ENCODE data around the gene RLN2. TPM values are rescaled to one million over a fixed set of nuclear protein-coding genes. Genes with fewer than 3 reads are reported as not detected.

The RLN2 gene
- total RNA-seq, 3 donors from 2014 or later (not counting 1 experiment from before 2014, with no cell fraction given) = 0.88 to 1.4 (median 0.94) TPM

- H3K27me3 ChIP-seq (ENCODE audit: control insufficient read depth, insufficient read depth, low read length) = no peaks in the 10 kb centered on the region
- DNase-seq (no peak), ATAC-seq (no peak)
- H3K4me3 ChIP-seq (ENCODE audit: low read length) = no peak overlapping the region
- H3K27me3 Mint-ChIP-seq (ENCODE audit: low read depth in 2 of 2) = no peaks in the 10 kb centered on the region
- H3K9me3 ChIP-seq (ENCODE audit: control insufficient read depth, insufficient read depth, low read length) = no peaks in the 10 kb centered on the region
- H3K36me3 Mint-ChIP-seq = no peaks in the 10 kb centered on the region
- intact Hi-C loops (cut with micrococcal nuclease) = no loop called here
- H3K9me3 Mint-ChIP-seq = no peaks in the 10 kb centered on the region
- peaks cover 6 to 8% of the 10 kb centered on the region in 2 donors for H3K4me1 Mint-ChIP-seq
- H3K27ac ChIP-seq (ENCODE audit: low read length) = no peak overlapping the region
- H3K27ac Mint-ChIP-seq = no peak overlapping the region
- peak overlapping the region; percentile 68 for H3K4me3 Mint-ChIP-seq
- 88% methylated on average over 2 of the region's 2 CpGs for WGBS (ENCODE audit: insufficient coverage)
- TF ChIP-seq CTCF (IDR thresholded peaks at IDR 0.05) = no peak
- peaks cover 6% of the 10 kb centered on the region for H3K4me1 ChIP-seq (ENCODE audit: control insufficient read depth, insufficient read depth, low read length)
- H3K36me3 ChIP-seq (ENCODE audit: control insufficient read depth, insufficient read depth, low read length) = no peaks in the 10 kb centered on the region
Observed at GRCh38 chr9:5305741-5306140, 1.2 kb upstream of the RLN2 start.

- H3K27ac Mint-ChIP-seq = no peak overlapping the region
- H3K36me3 ChIP-seq (ENCODE audit: control insufficient read depth, insufficient read depth, low read length) = no peaks in the 10 kb centered on the region
- intact Hi-C loops (cut with micrococcal nuclease) = no loop called here
- no peaks in the 10 kb centered on the region for H3K27me3 Mint-ChIP-seq (ENCODE audit: low read depth in 2 of 2)
- H3K4me3 Mint-ChIP-seq = no peak overlapping the region
- peaks cover 0 to 3% of the 10 kb centered on the region in 2 donors for H3K9me3 Mint-ChIP-seq
- H3K9me3 ChIP-seq (ENCODE audit: control insufficient read depth, insufficient read depth, low read length) = no peaks in the 10 kb centered on the region
- H3K27me3 ChIP-seq (ENCODE audit: control insufficient read depth, insufficient read depth, low read length) = no peaks in the 10 kb centered on the region
- no peaks in the 10 kb centered on the region for H3K36me3 Mint-ChIP-seq
- H3K4me1 Mint-ChIP-seq = peaks cover 6 to 8% of the 10 kb centered on the region in 2 donors
- H3K4me1 ChIP-seq (ENCODE audit: control insufficient read depth, insufficient read depth, low read length) = peaks cover 6% of the 10 kb centered on the region
- ATAC-seq (no peak), DNase-seq (peak in 1 of 2 donors; percentile 38)
- TF ChIP-seq CTCF (IDR thresholded peaks at IDR 0.05) = no peak
- no peak overlapping the region for H3K4me3 ChIP-seq (ENCODE audit: low read length)
- no peak overlapping the region for H3K27ac ChIP-seq (ENCODE audit: low read length)
- 2% methylated on average over 3 of the region's 4 CpGs for WGBS (ENCODE audit: insufficient coverage)
Observed at GRCh38 chr9:5301544-5301943, 3.0 kb downstream of the RLN2 start.

- H3K36me3 Mint-ChIP-seq = peaks cover 36% of the 10 kb centered on the region
- no peaks in the 10 kb centered on the region for H3K36me3 ChIP-seq (ENCODE audit: control insufficient read depth, insufficient read depth, low read length)
- no peak overlapping the region for H3K4me3 Mint-ChIP-seq
- ATAC-seq (no peak), DNase-seq (no peak)
- no peak overlapping the region for H3K4me3 ChIP-seq (ENCODE audit: low read length)
- no peak overlapping the region for H3K27ac Mint-ChIP-seq
- H3K27me3 ChIP-seq (ENCODE audit: control insufficient read depth, insufficient read depth, low read length) = no peaks in the 10 kb centered on the region
- no peaks in the 10 kb centered on the region for H3K9me3 ChIP-seq (ENCODE audit: control insufficient read depth, insufficient read depth, low read length)
- WGBS (ENCODE audit: insufficient coverage) = 100% methylated on average over 1 of the region's 1 CpG
- no peak for TF ChIP-seq CTCF (IDR thresholded peaks at IDR 0.05)
- intact Hi-C loops (cut with micrococcal nuclease) = no loop called here
- peaks cover 3 to 5% of the 10 kb centered on the region in 2 donors for H3K9me3 Mint-ChIP-seq
- H3K4me1 Mint-ChIP-seq = no peaks in the 10 kb centered on the region
- no peak overlapping the region for H3K27ac ChIP-seq (ENCODE audit: low read length)
- no peaks in the 10 kb centered on the region for H3K4me1 ChIP-seq (ENCODE audit: control insufficient read depth, insufficient read depth, low read length)
- peaks cover 24% of the 10 kb centered on the region in 2 donors for H3K27me3 Mint-ChIP-seq (ENCODE audit: low read depth in 2 of 2)
Observed at GRCh38 chr9:5292141-5292540, 12.4 kb downstream of the RLN2 start.

GRCh38 chr9:5288591-5288990, 15.9 kb downstream of the RLN2 start:
- H3K27me3 Mint-ChIP-seq (ENCODE audit: low read depth in 2 of 2) = peaks cover 14 to 24% of the 10 kb centered on the region in 2 donors
- Histone ChIP-seq H3K27ac (ENCODE audit: low read length) (no peak overlapping the region), H3K27me3 (ENCODE audit: control insufficient read depth, insufficient read depth, low read length) (no peaks in the 10 kb centered on the region), H3K9me3 (ENCODE audit: control insufficient read depth, insufficient read depth, low read length) (no peaks in the 10 kb centered on the region), H3K4me1 (ENCODE audit: control insufficient read depth, insufficient read depth, low read length) (no peaks in the 10 kb centered on the region), H3K4me3 (ENCODE audit: low read length) (no peak overlapping the region), H3K36me3 (ENCODE audit: control insufficient read depth, insufficient read depth, low read length) (no peaks in the 10 kb centered on the region)
- no CpG with 5 or more reads among the region's 1 CpG for WGBS (ENCODE audit: insufficient coverage)
- intact Hi-C loops (cut with micrococcal nuclease) = no loop called here
- peaks cover 15% of the 10 kb centered on the region for H3K36me3 Mint-ChIP-seq
- H3K4me3 Mint-ChIP-seq = no peak overlapping the region
- no peak overlapping the region for H3K27ac Mint-ChIP-seq
- DNase-seq (no peak), ATAC-seq (no peak)
- peaks cover 2 to 3% of the 10 kb centered on the region in 2 donors for H3K9me3 Mint-ChIP-seq
- no peaks in the 10 kb centered on the region for H3K4me1 Mint-ChIP-seq
- TF ChIP-seq CTCF (IDR thresholded peaks at IDR 0.05) = no peak

Data from natural killer cell (primary cell).